Stimulated activated CD4-positive, alpha-beta T cell treated with anti-CD3 and anti-CD28 coated beads, Interleukin-1b, Interleukin-23, amount 100 ng/mL, for 1 hour (primary cell): ENCODE data around the gene PRR23B.
"Not testable (repeated sequence)": the region's sequence is repeated elsewhere in the genome, so short reads cannot be mapped to it uniquely, and the experiment has no call there.

Experiments used
- DNase-seq, 2 donors: peaks; one replicate each; pipeline ENCODE4 v3.0.0-alpha.2; 2020; ENCODE audit warnings: low read depth in 2 of 2

PRR23B gene

GRCh38 chr3:139020868-139021234 is at the start of gene PRR23B:
PRR23B (minus strand) TSS chr3:139020926; CDS start chr3:139020661, 265 bp downstream.
- no peak for DNase-seq

- no peak for DNase-seq
Observed at GRCh38 chr3:139062918-139063317, 42.2 kb upstream of the PRR23B start.

DNA sequence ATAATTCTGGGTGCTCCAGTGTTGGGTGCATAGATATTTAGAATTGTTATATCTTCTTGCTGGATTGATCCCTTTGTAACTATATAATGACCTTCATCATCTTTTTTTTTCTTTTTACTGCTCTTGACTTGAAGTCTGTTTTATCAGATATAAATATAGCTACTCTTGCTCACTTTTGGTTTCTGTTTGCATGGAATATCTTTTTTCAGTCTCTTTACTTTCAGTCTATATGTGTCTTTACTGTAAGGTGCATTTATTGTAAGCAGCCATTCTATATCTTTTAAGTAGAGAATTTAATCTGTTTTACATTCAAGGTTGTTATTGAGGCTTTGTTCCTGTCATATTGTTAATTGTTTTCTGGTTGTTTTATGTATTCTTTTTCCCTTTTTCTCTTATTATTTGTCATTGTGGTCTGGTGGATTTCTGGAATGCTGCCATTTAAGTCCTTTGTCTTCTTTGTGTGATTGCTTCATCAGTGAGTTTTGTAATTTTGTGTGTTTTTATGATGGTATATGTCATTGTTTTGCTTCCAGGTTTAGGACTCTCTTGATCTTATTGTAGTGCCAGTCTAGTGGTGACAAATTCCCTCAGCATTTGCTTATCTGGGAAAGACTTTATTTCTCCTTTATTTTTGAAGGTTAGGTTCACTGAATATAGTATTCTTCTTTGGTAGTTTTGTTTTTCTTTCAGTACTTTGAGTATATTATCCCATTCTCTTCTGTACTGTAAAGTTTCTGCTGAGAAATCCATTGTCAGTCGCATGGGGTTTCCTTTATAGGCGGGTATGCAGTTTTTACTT is 32.3 kb upstream of the PRR23B start:
- DNase-seq: no peak

DNA sequence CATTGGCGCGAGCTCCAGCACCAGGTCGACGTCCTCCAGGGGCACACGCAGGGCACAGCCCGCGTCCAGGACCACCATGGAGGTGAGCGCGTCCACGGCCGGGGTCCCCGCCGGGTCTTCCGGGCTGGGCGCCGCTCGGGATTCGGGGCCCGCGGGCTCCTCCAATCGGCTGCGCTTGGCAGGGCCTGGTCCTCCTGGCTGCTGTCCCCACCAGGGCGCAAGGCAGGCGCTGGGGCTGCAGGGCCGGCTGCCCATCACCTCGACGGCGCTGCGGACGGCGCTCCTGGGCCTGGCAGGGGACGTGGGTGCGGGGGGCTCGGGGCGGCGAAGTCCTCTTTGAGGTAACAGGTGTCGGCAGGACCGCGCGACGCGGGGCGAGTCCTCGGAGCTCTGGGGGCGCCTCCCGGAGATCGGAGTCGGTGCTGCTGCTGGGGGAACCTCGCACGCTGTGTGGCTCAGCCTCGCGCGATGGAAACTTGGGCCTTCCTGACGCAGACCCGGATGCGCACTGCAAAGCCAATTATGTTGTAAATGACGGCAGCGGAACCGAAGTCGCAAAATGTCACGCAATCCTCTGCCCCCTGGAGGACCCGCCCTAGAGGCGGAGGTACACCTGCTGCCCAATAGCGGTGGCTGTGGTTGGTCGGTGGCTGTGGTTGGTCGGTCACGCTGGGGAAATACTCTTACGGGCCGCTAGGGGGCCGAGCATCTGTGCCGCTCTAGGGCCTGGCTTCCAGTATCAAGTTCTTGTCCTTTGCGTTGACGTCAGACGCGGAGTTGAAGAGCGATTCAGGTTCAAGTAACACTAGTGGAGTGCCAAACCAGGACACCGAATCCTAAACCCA is 23.9 kb upstream of the PRR23B start, which contains the start of gene PRR23C:
TSS of gene PRR23C (minus strand) at position 527 of the 845 bp plus-strand sequence. CDS start at position 255, 272 bp downstream.
- DNase-seq: no peak

DNA sequence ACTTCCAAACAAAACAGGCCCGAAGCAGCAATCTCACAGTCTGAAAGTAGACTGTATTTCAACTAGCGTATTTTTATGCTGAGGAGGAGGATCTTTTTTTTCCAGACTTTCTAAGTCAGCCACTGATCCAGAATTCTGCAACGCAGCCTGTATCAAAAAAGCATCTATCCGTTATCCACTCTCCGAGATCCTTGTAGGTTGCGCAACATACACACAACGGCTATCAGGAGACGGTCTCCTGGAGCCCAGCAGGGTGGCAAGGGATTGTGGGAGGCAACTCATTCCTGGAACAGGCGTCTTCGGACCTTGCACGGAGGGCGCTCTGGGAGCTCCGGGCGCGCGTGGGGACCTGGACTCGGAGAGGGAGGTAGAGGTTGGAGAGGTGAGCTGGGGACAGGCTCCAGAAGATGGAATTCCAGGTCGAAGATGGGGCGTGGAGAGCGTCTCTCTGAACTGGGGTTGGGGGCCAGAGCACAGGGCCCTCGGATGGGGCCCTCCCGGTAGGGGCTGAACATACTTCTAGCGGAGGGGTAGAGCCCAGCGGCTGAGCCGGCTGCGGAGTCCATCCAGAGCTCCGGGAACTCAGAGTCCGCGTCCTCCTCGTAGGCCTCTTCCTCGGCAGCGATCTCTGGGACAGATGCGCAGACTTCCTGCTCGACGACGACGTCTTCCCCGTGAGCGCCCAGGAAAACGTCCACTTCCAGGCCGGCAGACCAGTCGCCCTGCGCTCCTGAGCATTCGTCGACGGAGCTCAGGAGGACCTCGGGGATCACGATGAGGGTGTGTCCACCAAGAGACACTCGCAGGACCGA is 23.0 kb upstream of the PRR23B start:
- DNase-seq: no peak

DNA sequence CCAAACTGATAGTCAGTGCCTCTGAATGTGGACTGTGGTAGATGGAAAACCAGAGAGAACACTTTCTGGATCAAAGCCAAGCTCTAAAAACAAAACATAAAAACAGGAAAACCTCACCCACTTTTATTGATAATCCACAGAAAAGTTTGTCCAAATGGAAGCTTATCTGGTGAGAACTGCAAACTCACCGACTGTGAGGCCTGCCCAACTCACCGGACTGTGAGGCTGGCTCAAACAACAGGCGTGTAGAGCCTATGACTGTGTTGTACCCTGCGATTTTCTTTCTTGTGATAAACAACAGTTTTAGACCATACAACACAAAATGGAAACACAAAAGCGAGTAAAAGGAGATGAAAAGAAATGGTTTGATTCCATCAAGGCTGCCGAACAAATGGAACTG is 16.8 kb upstream of the PRR23B start:
- DNase-seq: no peak

DNA sequence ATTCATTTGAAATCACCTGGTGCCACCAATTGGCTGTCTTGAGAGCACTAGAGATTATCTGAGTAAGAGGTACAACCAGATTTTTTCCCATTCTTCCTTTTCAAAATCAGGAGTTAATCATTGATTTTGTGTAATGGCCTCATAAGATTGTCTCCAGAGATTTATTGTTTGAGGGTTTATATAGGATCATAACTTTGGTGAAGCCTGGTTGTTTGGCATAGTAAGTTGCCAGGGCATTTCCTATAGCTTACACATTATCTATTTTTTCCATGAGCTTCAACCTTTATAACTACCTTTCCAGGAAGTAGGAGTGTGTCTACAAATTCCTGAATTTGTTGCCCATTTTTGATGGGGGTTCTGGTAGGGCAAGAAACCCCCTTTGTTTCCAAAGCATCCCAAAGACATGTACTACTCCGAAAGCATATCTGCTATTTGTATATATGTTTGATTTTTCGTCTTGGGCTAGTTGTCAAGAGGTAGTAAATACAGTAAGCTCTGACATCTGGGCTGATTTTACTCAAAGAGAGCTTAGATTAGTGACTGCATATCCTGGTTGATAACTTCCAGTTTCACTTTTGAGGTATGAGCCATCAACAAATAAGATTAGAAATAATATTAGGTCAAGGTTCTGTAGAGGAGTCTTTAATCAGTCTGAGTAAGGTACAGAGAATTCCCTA is 11.7 kb upstream of the PRR23B start:
- no peak for DNase-seq

- DNase-seq: not testable (repeated sequence)
Observed at GRCh38 chr3:139030576-139030975, 9.8 kb upstream of the PRR23B start.

GRCh38 chr3:139024968-139025367 is 4.2 kb upstream of the PRR23B start:
- DNase-seq: no peak

GRCh38 chr3:139020036-139020867 is 474 bp downstream of the PRR23B start:
- no peak for DNase-seq

DNA sequence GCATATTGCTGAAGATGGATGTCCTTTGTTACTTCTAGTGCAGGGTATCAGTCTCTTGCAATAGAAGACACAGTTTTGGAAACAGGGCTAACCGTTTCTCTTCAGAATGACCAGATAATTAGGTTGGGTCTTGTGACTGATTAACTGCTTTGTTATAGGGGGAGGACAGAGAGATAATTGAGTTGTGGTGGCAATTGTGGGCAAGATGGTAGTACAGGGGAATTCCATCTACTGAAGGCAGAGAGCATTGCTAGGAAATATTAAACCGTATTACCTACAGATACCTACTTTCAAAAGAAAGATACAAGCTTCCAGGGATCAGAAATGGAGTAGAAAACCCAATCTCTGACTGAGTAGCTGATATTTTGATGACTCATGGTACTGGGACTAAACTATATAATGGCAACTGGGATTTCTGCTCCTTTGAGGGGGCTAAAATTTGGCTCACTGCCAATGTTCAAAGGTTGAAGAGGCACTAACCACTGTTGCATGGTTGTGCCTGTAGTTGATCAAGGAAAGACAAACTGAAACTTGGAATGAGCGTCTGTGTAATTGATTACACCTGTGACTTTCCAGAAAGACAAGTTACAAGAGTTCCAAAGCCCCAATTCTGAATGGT is 4.2 kb downstream of the PRR23B start:
- no peak for DNase-seq

DNA sequence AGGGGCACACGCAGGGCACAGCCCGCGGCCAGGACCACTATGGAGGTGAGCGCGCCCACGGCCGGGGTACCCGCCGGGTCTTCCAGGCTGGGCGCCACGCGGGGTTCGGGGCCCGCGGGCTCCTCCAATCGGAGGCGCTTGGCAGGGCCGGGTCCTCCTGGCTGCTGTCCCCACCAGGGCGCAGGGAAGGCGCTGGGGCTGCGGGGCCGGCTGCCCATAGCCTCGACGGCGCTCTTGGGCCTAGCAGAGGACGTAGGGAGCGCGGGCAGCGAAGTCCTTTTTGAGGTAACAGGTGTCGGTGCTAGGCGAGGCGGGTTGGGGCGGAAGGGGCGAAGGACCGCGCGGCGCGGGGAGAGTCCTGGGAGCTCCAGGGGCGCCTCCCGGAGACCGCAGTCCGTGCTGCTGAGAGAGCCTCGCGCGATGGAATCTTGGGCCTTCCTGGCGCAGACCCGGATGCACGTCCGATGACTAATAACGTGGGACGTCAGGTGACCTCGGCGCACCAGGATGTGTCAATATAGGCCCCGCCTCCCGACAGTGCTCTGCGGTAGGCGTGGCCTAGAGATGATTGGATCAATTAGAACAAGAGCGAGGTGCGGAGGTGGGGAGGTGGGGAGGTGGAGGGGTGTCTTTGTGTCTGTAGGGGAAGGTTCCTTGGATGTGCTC is 14.5 kb downstream of the PRR23B start, which contains the start of gene PRR23A:
TSS of gene PRR23A (minus strand) at position 218 of the 666 bp plus-strand sequence. CDS start at position 218, 0 bp downstream.
- DNase-seq: no peak

GRCh38 chr3:139005356-139005993 is 15.3 kb downstream of the PRR23B start:
- DNase-seq: no peak

GRCh38 chr3:138995706-138996105 is 25.0 kb downstream of the PRR23B start:
- DNase-seq: no peak

DNA sequence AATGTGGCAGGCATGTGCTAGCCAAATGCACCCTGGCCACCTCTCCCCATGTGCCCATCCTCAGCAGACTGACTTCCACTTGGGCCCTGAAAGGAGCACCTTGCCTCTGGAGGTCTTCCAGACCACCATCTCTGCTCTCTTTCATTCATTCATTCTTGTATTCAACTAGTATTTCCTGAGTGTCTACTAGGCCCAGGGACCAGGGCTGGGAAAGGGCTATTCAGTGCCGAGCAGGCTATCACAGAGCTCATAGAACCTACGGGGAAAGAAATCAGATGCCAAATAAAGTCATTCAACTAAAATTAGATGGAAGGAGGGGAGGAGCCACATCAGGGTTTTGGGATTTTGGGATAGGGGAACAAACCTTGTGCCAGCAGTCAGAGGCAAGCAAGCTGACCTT is 33.5 kb downstream of the PRR23B start:
- DNase-seq: no peak

DNA sequence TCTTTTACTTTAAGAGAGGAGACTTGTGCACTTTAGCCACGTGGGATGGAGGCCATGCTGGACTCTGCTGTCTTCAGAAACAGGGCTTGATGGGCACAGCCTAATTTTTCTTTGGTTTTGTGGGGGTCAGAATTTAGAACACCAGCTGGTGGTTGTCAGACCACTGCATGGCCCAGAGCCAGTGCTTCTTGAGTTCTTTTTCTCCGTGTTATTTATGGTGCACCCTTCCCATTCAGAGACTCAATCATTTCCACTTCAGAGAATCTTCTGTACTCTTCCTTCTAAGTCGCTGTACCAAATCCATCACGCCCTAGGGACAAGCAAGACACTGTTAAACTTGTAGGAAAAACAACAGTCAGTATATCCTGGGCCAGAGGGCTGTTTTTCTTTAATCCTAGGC is 34.8 kb downstream of the PRR23B start:
- no peak for DNase-seq

GRCh38 chr3:138984816-138985215 is 35.9 kb downstream of the PRR23B start:
- DNase-seq: no peak

DNA sequence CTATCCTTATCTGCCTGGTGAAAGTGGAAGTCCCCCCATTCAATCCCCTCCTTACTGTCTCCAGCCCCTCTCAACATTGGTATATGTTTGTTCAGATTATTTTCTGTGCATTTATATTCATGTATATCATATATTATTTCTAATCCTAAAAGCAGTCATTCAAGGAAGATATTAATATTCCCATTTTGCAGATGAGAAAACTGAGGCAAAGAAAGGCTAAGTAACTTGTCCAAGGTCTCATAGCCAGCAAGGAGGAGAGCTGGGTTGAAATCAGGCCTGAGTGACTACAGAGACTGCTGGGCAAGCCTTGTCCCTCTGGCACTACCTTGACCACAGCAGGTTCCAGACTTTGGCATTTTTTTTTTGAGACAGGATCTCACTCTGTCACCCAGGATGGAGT is 44.7 kb downstream of the PRR23B start:
- no peak for DNase-seq

DNA sequence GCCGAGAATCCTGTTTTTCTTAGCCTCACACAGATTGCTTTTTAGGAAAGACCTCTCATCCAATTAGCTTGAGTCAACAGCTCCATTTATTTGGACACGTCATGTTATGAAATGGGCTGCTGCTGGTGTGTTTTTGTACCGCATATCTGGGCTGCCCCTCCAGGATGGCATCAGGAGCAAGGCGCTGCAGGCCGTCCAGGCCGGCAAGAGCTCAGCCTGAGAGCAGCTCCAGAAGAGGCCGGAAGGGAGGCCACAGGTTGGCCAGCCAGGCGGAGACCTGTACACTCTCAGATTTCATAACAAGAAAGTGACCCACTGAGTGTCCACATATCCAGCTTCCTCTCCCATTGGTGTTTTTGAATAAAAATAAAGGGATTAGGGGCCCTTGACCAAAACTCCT is 45.4 kb downstream of the PRR23B start:
- no peak for DNase-seq
